Measurements from ENCODE around the gene IL26. TPM values are rescaled to one million over a fixed set of nuclear protein-coding genes. Genes with fewer than 3 reads are reported as not detected.

IL26 gene
- total RNA-seq, 1 donor from 2014 or later, result not detected

DNA sequence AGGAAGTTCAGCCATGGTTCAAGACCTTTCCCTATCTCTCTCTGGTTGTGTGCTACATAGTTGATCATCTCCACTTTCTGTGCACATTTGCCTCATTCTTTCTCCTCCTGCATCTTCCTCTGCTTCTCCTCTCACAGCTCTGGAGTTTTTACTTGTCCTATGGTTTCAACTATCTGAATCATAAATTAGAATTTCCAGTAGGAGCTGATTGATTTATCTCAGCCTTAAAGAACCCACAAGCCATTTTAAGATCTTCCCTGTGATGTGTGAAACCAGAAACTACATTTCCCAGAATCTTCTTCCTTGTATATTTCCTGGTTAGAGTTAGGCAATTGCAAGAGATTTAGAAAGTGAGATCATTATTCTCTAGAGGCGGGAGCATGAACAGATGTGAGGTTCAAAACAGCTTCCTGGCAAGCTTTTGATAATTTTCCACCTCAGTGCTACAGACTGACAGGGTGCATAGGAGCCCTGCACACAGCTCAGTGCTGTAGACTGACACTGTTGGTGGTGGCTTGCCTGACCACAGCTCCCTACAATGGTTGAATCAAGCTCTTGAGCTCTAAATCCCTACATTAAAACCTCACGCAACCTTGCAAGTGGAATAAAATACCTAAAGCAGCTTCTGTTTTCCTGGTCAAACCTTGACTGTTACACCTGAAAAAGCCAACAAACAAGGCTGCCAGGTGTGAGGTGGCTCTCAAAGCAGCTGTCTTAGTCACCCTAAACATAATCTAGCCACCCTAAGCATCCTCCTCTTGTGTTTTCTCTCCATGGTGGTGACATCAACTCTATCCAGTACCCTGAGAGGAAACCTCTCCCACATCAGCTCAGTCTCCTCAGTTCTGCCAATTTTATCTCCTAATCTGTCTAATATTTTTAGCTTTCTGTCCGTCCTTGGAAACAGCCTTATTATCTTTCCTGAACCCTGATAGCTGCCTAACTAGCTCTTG, 44.5 kb downstream of the IL26 start:
- FAIRE-seq (no peak), DNase-seq (ENCODE audit: low read depth) (peak; percentile 15)
- Mint-ChIP-seq H3K27me3 (ENCODE audit: low read depth, unreplicated experiment) (peaks cover 5% of the 10 kb centered on the region), H3K27ac (ENCODE audit: unreplicated experiment) (no peak overlapping the region), H3K4me1 (ENCODE audit: low read depth, unreplicated experiment) (peaks cover 23% of the 10 kb centered on the region), H3K9me3 (ENCODE audit: unreplicated experiment) (peaks cover 3% of the 10 kb centered on the region), H3K4me3 (ENCODE audit: unreplicated experiment) (no peak overlapping the region), H3K36me3 (ENCODE audit: low read depth, unreplicated experiment) (peaks cover 3% of the 10 kb centered on the region)
- H3K4me3 ChIP-seq (ENCODE audit: insufficient read depth, low read depth, low read length), result no peak overlapping the region
- peaks cover 16% of the 10 kb centered on the region for H3K27me3 ChIP-seq (ENCODE audit: insufficient read depth, low read length)
- no peaks in the 10 kb centered on the region for H3K36me3 ChIP-seq (ENCODE audit: insufficient read depth, low read length)
- H3K9me3 ChIP-seq (ENCODE audit: insufficient read depth, low read depth, low read length), result no peaks in the 10 kb centered on the region
- no peaks in the 10 kb centered on the region for H3K4me1 ChIP-seq (ENCODE audit: insufficient read depth, low read length)
- no peak overlapping the region for H3K27ac ChIP-seq (ENCODE audit: low read depth, low read length)
- no peak overlapping the region for H3K9ac ChIP-seq (ENCODE audit: low read length)
- H2AFZ ChIP-seq (ENCODE audit: low read depth, low read length), result no peak overlapping the region
- H3K4me2 ChIP-seq (ENCODE audit: low read length), result no peak overlapping the region
- H4K20me1 ChIP-seq (ENCODE audit: insufficient read depth, low read length), result no peaks in the 10 kb centered on the region
- TF ChIP-seq, protein P1, sequence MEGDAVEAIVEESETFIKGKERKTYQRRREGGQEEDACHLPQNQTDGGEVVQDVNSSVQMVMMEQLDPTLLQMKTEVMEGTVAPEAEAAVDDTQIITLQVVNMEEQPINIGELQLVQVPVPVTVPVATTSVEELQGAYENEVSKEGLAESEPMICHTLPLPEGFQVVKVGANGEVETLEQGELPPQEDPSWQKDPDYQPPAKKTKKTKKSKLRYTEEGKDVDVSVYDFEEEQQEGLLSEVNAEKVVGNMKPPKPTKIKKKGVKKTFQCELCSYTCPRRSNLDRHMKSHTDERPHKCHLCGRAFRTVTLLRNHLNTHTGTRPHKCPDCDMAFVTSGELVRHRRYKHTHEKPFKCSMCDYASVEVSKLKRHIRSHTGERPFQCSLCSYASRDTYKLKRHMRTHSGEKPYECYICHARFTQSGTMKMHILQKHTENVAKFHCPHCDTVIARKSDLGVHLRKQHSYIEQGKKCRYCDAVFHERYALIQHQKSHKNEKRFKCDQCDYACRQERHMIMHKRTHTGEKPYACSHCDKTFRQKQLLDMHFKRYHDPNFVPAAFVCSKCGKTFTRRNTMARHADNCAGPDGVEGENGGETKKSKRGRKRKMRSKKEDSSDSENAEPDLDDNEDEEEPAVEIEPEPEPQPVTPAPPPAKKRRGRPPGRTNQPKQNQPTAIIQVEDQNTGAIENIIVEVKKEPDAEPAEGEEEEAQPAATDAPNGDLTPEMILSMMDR (IDR thresholded peaks at IDR 0.05; ENCODE audit: insufficient read depth, low read depth, low read length), result no peak
- no peak for TF ChIP-seq EZH2 (IDR thresholded peaks at IDR 0.05; ENCODE audit: insufficient read depth, low read length)
- no peaks in the 10 kb centered on the region for H3K79me2 ChIP-seq (ENCODE audit: insufficient read depth, low read length)

DNA sequence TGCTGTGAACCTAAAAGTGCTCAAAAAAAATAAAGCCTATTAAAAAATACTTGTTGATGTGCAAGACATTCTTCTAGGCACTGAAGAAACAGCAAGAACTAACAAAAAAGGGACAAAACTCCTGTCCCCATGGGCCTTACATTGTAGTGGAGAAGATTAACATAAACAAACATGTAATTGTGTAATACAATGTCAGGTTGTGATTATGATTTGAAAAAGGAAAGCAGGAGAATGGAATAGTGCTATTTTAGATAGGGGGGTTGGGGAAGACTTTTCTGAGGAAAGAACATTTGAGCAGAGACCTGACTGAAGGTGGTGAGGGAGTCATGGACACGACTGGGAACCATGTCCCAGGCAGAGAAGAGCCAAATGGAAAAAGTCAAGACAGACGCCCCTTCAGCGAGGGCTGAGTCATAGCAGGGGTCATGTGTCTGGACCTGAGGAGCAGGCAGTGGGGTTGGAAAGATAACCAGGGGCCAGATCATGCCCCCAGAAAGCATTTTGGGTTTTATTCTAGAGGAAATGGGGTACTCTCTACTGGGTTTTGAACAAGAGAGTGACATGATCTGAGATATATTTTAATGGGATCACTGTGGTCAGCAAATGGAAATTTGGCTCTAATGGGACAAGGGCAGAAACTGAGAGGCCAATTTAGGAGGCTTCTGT, 46.7 kb downstream of the IL26 start:
- Histone ChIP-seq H3K4me3 (ENCODE audit: insufficient read depth, low read depth, low read length) (no peak overlapping the region), H3K27me3 (ENCODE audit: insufficient read depth, low read length) (peaks cover 6% of the 10 kb centered on the region), H3K4me2 (ENCODE audit: low read length) (no peak overlapping the region), H3K4me1 (ENCODE audit: insufficient read depth, low read length) (no peaks in the 10 kb centered on the region), H3K36me3 (ENCODE audit: insufficient read depth, low read length) (no peaks in the 10 kb centered on the region), H3K9ac (ENCODE audit: low read length) (no peak overlapping the region), H4K20me1 (ENCODE audit: insufficient read depth, low read length) (no peaks in the 10 kb centered on the region), H2AFZ (ENCODE audit: low read depth, low read length) (no peak overlapping the region), H3K79me2 (ENCODE audit: insufficient read depth, low read length) (no peaks in the 10 kb centered on the region), H3K27ac (ENCODE audit: low read depth, low read length) (no peak overlapping the region), H3K9me3 (ENCODE audit: insufficient read depth, low read depth, low read length) (no peaks in the 10 kb centered on the region)
- peak overlapping the region; percentile 15 for H3K27ac Mint-ChIP-seq (ENCODE audit: unreplicated experiment)
- H3K4me1 Mint-ChIP-seq (ENCODE audit: low read depth, unreplicated experiment), result peaks cover 28% of the 10 kb centered on the region
- no peaks in the 10 kb centered on the region for H3K27me3 Mint-ChIP-seq (ENCODE audit: low read depth, unreplicated experiment)
- peaks cover 3% of the 10 kb centered on the region for H3K36me3 Mint-ChIP-seq (ENCODE audit: low read depth, unreplicated experiment)
- FAIRE-seq (no peak), DNase-seq (ENCODE audit: low read depth) (no peak)
- TF ChIP-seq EZH2 (IDR thresholded peaks at IDR 0.05; ENCODE audit: insufficient read depth, low read length), result no peak
- TF ChIP-seq, protein P1 (IDR thresholded peaks at IDR 0.05; ENCODE audit: insufficient read depth, low read depth, low read length), result no peak
- no peak overlapping the region for H3K4me3 Mint-ChIP-seq (ENCODE audit: unreplicated experiment)
- H3K9me3 Mint-ChIP-seq (ENCODE audit: unreplicated experiment), result peaks cover 2% of the 10 kb centered on the region
